Measurements from ENCODE around the gene GPATCH11.

- TF ChIP-seq CTCF (IDR thresholded peaks at IDR 0.05) (no peak), POLR2A (IDR thresholded peaks at IDR 0.05) (no peak), POLR2AphosphoS5 (IDR thresholded peaks at IDR 0.05) (no peak), EP300 (IDR thresholded peaks at IDR 0.05) (no peak)
Observed at GRCh38 chr2:37098416-37099118, 14.2 kb downstream of the GPATCH11 start.

Measured in stomach (tissue), 4 donors.